Panc1 (cell line): Measurements from ENCODE around the gene MRC1.

Source experiments
- POLR2AphosphoS5 ChIP-seq: IDR thresholded peaks from 2 replicates; pipeline ENCODE4 v1.6.1; 2012; ENCODE audit warnings: mild to moderate bottlenecking, low read depth, low read length, moderate library complexity
- REST ChIP-seq, 2 experiments: IDR thresholded peaks; 2 replicates each; pipeline ENCODE4 v1.6.1; 2011 to 2012; ENCODE audit warnings: low read depth in 2 of 2, control low read depth in 1 of 2, low read length in 1 of 2, mild to moderate bottlenecking in 1 of 2, moderate library complexity in 1 of 2; ENCODE audit not compliant: insufficient read depth in 1 of 2
- TF ChIP-seq, protein P1 (sequence below): fragments of 450-650 bp; IDR thresholded peaks from 2 replicates; pipeline ENCODE4 v1.5.1; 2017; ENCODE audit warnings: mild to moderate bottlenecking

DNA sequence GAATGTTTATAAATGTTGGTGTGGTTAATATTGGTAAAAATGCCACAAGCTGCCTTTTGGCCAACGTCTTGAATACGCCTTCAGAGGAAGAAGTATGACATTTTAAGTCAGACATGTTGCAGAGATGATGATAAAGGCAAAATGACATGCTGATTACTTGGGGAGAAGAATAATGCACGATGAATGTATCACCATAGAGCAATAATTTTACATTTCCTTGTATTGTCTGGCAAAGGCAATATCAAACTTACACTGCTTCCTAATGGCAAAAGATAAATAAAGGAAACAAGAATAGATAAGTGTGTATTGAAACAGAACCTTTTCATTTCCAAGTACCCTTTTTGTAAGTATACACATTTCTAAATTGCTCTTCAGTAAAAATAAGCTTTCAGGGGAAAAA, 8.6 kb downstream of the MRC1 start:
- TF ChIP-seq, protein P1, sequence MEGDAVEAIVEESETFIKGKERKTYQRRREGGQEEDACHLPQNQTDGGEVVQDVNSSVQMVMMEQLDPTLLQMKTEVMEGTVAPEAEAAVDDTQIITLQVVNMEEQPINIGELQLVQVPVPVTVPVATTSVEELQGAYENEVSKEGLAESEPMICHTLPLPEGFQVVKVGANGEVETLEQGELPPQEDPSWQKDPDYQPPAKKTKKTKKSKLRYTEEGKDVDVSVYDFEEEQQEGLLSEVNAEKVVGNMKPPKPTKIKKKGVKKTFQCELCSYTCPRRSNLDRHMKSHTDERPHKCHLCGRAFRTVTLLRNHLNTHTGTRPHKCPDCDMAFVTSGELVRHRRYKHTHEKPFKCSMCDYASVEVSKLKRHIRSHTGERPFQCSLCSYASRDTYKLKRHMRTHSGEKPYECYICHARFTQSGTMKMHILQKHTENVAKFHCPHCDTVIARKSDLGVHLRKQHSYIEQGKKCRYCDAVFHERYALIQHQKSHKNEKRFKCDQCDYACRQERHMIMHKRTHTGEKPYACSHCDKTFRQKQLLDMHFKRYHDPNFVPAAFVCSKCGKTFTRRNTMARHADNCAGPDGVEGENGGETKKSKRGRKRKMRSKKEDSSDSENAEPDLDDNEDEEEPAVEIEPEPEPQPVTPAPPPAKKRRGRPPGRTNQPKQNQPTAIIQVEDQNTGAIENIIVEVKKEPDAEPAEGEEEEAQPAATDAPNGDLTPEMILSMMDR, result no peak
- TF ChIP-seq POLR2AphosphoS5 (no peak), REST (IDR thresholded peaks at IDR 0.05; ENCODE audit: insufficient read depth in 1 of 2, low read depth in 2 of 2, low read length in 1 of 2) (no peak)
